Measurements from ENCODE around the gene ZCCHC24.
"Not testable (repeated sequence)": the region's sequence is repeated elsewhere in the genome, so short reads cannot be mapped to it uniquely, and the experiment has no call there.

ZCCHC24 gene

GRCh38 chr10:79471776-79472175, 26.4 kb upstream of the ZCCHC24 start:
- DNase-seq, result no peak

- DNase-seq, result no peak
Observed at GRCh38 chr10:79470096-79470495, 24.7 kb upstream of the ZCCHC24 start.

- no peak for DNase-seq
Observed at GRCh38 chr10:79468841-79469585, 23.6 kb upstream of the ZCCHC24 start.

DNA sequence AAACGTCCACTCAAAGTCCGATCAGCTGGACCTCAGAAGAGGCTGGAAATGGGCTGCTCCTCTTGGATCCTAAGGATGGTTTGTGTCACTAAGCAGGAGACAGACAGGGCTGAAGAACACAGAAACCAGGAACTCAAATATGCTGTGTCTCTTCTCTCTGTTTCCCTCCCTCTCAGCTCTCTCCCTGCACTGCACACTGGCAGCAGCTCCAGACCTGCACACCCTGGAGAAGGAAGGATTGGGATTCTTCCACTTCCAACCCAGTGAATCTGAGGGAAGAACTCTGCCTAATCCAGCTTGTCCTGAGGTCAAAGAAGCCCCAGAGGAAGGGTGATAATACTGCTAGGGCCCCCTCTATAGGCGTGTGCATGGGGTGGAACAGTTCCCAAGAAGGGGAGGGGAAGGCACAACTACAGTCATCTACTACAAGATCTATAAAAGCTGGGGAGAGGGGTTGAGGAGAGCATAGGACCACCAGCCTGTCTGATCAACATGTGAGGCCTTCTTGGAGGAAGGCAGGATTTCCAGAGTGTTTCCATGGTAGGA, 22.7 kb upstream of the ZCCHC24 start:
- DNase-seq, result no peak

DNA sequence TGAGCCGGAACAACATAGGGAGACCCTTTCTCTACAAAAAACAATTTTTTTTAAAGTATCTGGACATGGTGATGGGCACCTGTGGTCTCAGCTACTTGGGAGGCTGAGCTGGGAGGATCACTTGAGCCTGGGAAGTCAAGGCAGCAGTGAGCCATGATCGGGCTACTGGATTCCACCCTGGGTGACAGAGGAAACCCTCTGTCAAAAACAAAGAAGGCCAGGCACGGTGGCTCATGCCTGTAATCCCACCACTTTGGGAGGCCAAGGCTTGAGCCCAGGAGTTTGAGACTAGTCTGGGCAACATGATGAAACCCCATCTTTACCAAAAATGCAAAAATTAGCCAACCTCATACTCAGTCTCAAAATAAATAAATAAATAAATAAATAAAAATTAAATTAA, 19.9 kb upstream of the ZCCHC24 start:
- no peak for DNase-seq

DNA sequence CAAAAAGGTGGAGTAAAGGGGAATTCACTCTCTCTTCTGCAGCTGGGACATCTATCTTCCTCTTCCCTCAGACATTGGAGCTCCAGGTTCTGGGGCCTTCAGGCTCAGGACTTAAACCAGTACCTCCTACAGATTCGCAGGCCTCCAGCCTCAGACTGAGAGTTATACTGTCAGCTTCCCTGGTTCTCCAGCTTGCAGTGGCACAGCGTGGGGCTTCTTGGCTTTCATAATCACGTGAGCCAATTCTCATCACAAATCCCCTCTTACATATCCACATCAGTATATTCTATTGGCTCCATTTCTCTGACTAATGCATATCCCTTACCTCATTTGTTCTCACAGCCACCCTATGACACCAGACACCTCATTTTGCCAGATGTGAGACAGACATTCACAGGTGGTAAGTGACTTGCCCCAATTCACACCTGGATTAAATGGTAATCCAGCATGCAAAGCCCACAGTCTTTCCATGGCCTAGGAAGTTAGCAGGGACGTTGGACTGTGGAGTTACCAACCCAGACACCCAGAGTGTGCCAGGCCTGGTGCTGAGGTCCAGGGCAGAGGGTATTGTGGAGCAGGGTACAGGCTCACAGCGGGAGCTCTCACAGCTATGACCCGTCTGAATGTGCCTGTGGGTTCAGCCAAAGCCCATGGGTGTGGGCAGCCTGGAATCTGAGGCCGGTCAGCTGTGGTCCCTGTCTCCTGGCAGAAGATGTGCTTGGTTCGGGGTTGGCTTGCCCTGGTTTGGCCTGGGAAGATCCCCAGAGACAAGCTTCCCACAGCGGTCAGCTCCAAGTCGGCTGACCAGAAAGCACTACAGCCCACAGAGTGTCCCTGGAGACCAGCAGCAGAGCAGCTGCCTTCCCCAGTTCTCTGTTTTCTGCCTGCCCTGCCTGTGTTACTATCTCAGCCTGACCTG, 18.4 kb upstream of the ZCCHC24 start:
- no peak for DNase-seq

DNA sequence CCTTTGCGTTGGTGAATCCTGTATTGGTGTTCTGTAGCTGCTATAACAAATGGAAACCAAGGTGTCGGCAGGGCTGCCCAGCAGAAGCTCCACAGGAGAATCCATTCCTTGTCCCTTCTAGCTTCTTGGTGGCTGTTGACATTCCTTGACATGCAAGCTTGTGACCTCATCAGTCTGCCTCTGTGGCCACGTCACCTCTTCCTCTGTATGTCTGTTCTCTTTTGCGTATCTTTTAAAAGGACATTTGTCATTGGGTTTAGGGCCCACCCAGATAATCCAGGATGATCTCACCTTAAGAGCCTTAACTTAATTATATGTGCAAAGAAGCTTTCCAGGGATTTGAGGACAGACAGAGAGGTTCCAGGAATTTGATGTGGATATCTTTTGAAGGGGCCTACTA, 15.3 kb upstream of the ZCCHC24 start:
- no peak for DNase-seq

- DNase-seq, result no peak
Observed at GRCh38 chr10:79459243-79459642, 13.8 kb upstream of the ZCCHC24 start.

- DNase-seq, result no peak
Observed at GRCh38 chr10:79458483-79458882, 13.1 kb upstream of the ZCCHC24 start.

- DNase-seq, result no peak
Observed at GRCh38 chr10:79457256-79457785, 11.9 kb upstream of the ZCCHC24 start.

- DNase-seq, result no peak
Observed at GRCh38 chr10:79454259-79454658, 8.8 kb upstream of the ZCCHC24 start.

GRCh38 chr10:79453392-79453791, 8.0 kb upstream of the ZCCHC24 start:
- DNase-seq, result no peak

DNA sequence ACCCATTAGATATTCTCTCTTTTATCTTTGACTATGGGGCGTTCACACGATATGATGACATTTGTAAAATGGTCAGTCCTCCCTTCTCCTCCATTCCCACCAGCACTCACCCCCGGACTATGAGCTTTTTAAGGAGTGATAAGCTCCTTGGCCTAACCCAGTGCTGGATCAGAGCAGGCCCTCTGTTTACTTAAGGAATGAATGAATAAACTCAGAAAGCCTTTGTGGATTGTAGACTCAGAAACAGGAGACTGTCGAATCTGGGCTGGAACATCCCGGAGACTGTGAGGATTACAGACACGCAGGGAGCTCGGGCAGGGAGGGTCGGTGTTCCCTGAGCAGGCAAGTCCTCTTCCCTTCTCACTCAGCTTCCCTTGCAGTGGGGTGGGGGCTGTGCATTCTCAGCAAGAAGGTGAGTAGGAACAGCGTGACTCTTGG, 6.8 kb upstream of the ZCCHC24 start:
- DNase-seq, result no peak

DNA sequence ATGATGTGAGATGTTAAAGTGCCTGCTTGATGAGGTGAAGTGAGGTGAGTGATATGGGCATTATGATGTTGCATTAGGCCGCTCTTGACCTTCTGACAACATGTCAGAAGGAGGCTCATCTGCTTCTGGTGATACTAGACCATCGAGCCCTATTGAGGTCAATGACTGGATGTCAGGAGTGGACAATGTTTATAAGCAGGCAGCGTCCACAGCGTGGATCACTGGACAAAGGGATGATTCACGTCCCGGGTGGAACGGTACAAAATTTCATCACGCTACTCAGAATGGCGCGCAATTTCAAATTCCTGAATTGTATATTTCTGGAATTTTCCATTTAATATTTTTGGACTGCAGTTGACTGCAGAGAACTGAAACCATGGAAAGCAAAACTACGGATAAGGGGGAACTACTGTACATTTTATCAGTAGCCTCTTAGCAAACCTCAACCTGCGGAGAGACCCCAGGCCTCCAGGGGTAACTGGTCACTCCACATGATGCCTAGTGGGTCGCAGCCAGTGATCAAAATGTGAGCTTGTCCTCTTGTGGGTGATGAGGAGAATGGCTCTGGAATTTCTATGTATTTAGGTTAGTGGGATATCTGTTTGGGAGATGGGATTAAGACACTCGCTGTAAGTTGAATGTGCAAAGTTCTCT, 5.7 kb upstream of the ZCCHC24 start:
- no peak for DNase-seq

GRCh38 chr10:79449181-79450146, 4.0 kb upstream of the ZCCHC24 start:
- DNase-seq, result no peak

DNA sequence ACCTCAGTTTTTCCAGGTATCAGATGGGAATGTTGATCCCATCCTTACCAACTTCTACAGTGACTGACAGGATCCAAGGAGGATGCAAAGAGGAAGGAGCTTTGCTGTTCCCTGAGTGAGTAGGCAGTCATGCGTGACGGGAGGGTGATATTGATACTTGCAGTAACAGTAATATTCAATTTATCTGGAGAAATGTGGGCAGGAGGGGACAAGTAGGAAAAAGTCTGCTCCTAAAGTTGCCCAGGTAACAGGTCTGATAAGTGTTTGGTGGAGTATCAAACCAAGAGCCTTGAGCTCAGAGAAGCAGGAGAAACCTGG, 3.3 kb upstream of the ZCCHC24 start:
- no peak for DNase-seq

DNA sequence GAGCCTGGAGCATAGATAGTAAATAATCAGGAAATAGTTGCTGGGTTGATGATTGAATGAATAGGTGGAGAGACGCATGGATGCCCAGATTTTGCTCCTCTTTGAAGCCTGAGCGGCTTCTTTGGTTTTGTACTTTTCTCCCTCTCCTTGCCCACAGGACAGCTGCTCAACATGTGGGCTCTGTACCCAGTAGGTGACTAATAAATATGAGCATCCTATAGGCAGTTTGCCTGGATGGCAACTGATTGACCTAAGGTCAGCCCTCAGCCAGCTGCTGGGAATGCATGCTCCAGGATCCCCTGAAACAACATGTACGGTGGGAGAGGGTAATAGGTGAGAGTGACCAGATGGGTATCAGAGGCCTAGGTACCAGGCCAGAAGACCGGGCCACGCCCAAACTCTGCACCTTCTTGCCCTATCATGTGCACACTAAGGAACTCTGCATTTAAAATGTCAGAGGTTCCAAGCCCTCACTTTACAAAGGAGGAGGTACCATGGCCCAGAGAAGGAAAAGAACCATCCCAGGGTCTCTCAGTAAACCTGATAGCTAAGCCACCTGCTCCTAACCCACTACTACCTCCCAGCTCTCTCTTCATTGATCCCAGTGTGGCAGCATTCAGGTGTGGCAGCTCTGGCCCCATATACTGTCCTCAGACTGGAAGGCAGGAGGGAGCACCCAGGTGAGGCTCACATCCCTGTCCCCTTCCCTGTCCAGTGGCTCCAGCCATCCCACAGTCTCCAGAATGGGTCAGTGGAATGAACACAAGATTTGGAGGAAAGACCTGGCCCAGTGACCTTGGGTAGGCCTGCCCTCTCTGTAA, 2.7 kb upstream of the ZCCHC24 start:
- no peak for DNase-seq

GRCh38 chr10:79447249-79447648, 1.8 kb upstream of the ZCCHC24 start:
- DNase-seq, result not testable (repeated sequence)

GRCh38 chr10:79446758-79447084, 1.3 kb upstream of the ZCCHC24 start:
- no peak for DNase-seq

DNA sequence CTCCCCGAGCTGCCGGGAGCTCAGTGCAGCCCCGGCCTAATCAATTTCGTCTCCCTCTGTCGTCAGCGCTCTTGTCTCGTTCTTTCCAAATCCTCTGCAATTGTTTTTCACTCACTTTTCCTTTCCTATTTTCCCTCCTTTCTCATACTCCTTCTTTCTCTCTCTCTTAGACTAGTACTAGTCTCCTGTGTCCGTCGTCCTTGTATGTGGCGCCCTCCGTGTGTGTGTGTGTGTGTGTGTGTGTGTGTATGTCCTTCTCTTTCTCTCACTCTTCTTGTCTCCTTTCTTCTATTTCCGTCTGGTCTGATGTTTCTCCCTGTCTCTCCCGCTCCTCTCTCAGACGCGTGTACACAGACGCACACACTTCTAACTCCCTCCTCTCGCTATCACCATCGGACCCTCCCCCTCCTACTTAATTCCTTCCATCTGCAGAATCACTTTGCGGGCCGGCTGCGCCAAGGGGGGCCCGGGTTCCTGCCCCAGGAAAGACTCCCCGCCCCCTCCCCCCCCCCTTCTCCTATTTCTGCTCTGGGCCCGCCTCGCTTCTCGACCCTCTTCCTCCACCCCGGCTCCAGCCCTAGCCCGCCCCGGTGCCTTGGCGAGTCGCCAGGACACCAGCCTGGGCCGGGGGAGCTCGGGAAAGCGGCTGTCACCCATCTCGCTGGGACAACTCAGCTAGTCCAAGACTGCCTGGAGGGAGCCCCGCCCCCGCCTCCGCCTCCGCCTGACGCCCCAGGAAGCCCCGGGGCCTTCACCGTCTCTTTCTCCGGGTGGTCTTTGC, 743 bp upstream of the ZCCHC24 start:
- peak; percentile 41 for DNase-seq
